NCI-H345 (cell line): ENCODE data around the gene FUT1.
A peak's percentile ranks its signal among the peaks of the same experiment; 100 is the strongest.
"Not testable (repeated sequence)": the region's sequence is repeated elsewhere in the genome, so short reads cannot be mapped to it uniquely, and the experiment has no call there.

ENCODE experiments used
- DNase-seq: peaks from one replicate; lab custom pipeline; 2025; lab: John Stamatoyannopoulos, UW

The FUT1 gene

GRCh38 chr19:48718106-48718505 lies 34.3 kb downstream of the FUT1 start:
- DNase-seq, result not testable (repeated sequence)

DNA sequence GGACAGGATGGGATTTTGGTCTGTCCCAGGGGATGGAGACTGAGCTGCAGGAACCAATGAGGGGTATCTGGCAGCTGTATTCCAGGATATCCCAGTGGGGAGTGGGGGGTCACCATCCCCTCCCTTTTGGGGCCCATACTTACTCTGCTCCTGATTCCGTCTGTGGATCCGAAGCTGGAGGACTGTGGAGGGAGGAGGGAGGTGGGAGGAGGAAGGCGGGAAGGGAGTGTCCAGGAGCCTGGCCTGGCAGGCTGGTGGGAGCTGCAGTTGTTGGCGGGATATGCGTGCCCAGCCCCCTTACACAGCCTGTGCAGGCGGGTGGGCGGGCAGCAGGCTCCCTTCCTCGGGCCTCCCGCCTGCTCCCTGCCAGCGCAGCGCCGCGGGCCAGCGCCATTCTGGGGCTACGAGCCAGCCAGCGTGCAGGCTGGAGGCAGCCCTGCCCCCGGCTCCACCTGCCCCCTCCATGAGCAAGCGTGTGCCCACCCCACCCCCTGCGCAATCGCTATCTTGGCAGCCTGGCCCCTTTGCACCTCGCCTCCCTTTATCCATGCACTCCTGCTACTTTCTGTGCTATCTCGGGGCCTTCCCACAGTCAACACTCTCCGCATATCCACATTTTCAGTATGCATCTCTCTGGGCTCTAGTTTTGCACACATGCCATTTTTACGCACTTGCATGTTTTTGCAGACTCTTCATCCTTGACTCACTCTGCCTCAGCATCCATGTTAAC lies 35.7 kb downstream of the FUT1 start:
- peak; percentile 32 for DNase-seq

DNA sequence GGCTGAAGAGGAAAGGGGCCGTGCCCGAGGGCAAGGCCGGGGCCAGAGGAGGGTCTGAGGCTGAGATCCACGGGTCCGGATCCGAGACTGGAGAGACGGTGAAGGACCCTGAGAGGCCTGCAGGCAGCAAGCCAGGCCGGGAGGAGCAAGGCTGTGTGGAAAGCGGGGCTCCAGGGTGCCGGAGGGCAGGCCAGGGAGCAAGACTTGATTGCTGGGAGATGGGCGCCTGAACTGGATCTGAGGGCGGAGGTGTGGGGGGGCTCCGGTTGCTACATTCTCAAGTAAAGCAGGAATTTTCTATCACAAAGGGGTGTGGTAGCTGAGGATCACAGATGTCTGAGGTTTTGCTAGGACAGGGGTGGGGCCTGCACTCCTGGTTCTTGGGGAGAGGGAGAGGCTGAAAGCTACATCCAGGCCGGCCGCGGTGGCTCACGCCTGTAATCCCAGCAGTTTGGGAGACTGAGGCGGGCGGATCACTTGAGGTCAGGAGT lies 36.7 kb downstream of the FUT1 start:
- no peak for DNase-seq

GRCh38 chr19:48714759-48715675 lies 37.4 kb downstream of the FUT1 start:
- no peak for DNase-seq

- peak; percentile 98 for DNase-seq
Observed at GRCh38 chr19:48713864-48714755, 38.3 kb downstream of the FUT1 start.

GRCh38 chr19:48713041-48713863 lies 39.2 kb downstream of the FUT1 start:
- DNase-seq, result peak; percentile 35

DNA sequence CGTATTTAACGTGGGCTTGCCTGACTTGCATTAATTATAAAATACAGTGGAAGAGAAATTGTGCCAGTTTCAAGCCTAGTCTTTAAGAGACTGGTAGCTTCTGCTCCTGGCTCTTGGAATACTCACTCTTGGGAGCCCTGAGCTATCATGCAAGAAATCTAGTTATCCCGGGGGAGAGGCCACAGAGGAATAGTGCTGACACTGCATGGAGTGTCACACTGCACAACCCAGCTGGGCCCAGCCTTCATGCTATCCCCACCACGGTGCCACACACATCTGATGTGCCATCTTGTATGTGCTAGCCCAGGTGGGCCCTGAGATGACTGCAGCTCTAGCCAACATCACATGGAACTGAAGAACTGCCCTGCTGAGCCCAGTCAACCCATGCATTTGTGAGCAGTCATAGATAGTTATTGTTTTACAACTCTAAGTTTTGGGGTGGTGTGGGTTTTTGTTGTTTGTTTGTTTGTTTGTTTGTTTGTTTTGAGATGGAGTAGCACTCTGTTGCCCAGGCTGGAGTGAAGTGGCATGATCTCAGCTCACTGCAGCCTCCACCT lies 41.3 kb downstream of the FUT1 start:
- DNase-seq, result no peak

GRCh38 chr19:48708471-48708870 lies 44.0 kb downstream of the FUT1 start:
- DNase-seq, result no peak

GRCh38 chr19:48705431-48705830 lies 47.0 kb downstream of the FUT1 start:
- peak; percentile 3 for DNase-seq

- DNase-seq, result no peak
Observed at GRCh38 chr19:48703316-48703715, 49.1 kb downstream of the FUT1 start.

- DNase-seq, result no peak
Observed at GRCh38 chr19:48702701-48703100, 49.7 kb downstream of the FUT1 start.

DNA sequence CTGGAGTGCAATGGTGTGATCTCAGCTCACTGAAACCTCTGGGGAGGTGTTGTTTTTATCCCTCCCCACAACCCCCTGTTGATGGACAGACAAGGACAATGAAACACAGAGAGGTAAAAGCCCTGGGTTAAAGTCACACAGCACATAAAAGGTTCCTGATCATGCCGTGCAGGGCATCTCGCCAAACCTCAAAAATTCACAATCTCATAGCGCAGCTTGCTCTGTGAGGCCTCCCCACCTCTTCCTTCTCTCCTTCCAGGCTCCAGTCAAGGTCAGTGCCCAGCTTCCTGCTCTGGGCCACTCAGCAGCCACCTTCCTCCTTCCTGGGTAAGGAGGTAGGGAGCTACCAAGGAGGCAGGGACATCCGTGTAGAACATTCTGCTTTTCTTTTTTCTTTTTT lies 54.4 kb downstream of the FUT1 start:
- no peak for DNase-seq
